ENCODE measurements around the gene MAGI2.

MAGI2 gene

DNA sequence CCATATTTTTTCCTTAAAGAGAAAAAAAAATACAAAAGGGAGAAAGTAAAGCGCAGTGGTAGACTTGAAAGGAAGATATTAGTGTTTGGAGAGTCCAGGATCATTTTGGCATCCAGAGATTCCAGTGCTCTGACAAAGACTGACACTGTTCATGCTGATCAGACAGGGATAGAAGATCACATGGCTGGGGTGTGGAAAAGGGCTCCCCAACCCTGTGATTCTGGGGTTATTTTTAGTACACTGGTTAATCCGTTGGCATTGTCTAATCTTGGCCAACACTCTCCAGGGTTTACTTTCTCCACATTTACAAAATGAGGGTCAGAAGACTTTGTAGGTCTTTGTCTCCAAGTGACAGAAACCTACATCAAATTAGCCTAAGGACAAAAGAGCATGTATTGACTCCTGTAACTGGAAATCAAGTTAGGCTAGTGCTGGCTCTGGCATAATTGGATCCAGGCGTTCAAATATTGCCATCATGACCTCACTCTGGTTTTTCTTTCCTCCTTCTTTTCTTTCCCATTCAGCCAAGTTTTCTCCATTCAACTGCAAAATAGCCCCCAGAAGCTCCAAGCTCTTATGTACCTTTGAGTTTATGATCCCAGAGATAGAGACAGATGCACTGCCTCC is 1473.3 kb downstream of the MAGI2 start:
- Histone ChIP-seq H3K9me3 (ENCODE audit: control insufficient read depth, low read length) (no peaks in the 10 kb centered on the region), H3K36me3 (ENCODE audit: control insufficient read depth, insufficient read depth, low read length, severe bottlenecking) (no peaks in the 10 kb centered on the region), H3K9ac (ENCODE audit: low read length) (no peak overlapping the region), H3K27me3 (replicated peaks; ENCODE audit: control insufficient read depth, insufficient read depth, low read length) (no peaks in the 10 kb centered on the region), H3K4me1 (ENCODE audit: control insufficient read depth, insufficient read depth, low read length) (no peaks in the 10 kb centered on the region), H3K4me3 (ENCODE audit: low read length) (no peak overlapping the region)
- DNase-seq (ENCODE audit: low read depth): no peak

DNA sequence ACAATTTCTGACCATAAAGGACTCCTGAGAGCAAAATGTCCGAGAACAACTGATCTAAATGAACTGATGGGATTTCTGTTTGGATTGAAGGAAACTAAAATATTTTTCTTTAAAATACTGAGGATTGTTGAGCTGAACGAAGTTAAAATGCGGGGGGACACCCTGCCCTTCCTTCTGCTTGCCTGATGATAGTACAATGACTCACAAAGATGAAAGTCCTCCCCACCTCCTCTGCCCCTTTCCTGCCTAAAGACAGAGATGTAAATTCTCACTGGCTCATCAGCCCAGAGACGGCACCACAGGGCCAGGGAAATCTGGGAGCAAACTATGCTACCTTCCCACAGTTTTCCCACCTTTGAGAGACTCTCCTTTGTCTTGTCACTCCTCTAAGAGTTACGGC is 1474.2 kb downstream of the MAGI2 start:
- Histone ChIP-seq H3K27me3 (replicated peaks; ENCODE audit: control insufficient read depth, insufficient read depth, low read length) (no peaks in the 10 kb centered on the region), H3K9ac (ENCODE audit: low read length) (no peak overlapping the region), H3K36me3 (ENCODE audit: control insufficient read depth, insufficient read depth, low read length, severe bottlenecking) (no peaks in the 10 kb centered on the region), H3K9me3 (ENCODE audit: control insufficient read depth, low read length) (no peaks in the 10 kb centered on the region), H3K4me1 (ENCODE audit: control insufficient read depth, insufficient read depth, low read length) (no peaks in the 10 kb centered on the region), H3K4me3 (ENCODE audit: low read length) (no peak overlapping the region)
- DNase-seq (ENCODE audit: low read depth): no peak

DNA sequence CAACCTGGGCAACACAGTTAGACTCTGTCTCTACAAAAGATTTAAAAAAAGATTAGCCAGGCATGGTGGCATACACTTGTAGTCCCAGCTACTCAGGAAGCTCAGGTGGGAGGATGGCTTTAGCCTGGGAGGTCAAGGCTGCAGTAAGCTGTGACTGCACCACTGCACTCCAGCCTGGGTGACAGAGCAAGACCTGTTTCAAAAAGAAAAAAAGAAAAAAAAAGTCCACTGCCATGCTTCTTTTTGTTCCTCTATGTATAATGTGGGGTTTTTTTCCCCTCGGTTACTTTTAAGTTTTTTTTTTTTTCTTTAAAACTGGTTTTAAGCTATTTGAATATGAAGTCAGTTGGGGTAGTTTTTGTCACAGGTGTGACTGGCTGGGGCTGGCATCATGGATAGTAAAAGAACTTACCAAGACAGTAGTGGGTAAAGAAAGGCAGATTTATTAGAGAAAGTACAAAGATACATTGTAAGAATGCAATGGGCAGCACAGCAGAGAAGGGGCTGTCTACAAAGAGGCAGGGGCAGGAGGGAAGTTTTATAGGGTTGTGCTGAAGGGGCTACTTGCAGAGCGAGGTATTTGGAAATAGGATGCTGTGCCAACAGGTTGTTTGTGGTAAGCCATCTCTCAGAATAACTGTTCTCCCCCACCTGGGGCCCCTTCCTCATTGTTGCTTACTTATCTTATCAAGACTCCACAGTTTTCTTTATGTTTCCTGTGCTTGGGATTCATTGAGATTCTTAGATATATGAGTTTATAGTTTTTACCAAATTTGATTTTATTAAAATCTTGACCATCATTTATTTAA is 1477.6 kb downstream of the MAGI2 start:
- H3K36me3 ChIP-seq (ENCODE audit: control insufficient read depth, insufficient read depth, low read length, severe bottlenecking): no peaks in the 10 kb centered on the region
- no peak overlapping the region for H3K9ac ChIP-seq (ENCODE audit: low read length)
- DNase-seq (ENCODE audit: low read depth): no peak
- no peak overlapping the region for H3K4me3 ChIP-seq (ENCODE audit: low read length)
- no peaks in the 10 kb centered on the region for H3K9me3 ChIP-seq (ENCODE audit: control insufficient read depth, low read length)
- H3K4me1 ChIP-seq (ENCODE audit: control insufficient read depth, insufficient read depth, low read length): no peaks in the 10 kb centered on the region
- no peaks in the 10 kb centered on the region for H3K27me3 ChIP-seq (replicated peaks; ENCODE audit: control insufficient read depth, insufficient read depth, low read length)

DNA sequence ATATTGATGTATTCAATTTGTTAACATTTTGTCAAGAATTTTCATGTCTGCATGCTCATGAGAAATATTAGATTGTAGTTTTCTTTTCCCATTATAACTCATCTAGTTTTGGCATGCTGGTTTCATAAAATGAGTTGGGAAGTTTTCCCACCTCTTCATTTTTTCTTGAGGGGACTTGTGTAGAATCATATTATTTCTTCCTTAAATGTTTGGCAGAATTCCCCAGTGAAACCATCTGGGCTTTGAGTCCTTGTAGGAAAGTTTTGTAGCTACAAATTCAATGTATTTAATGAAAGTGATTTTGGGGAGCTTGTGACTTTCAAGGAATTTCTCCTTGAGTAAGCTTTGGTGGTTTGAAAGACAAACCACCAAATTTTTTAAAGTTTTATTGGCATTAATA is 1481.7 kb downstream of the MAGI2 start:
- DNase-seq (ENCODE audit: low read depth): no peak
- no peaks in the 10 kb centered on the region for H3K36me3 ChIP-seq (ENCODE audit: control insufficient read depth, insufficient read depth, low read length, severe bottlenecking)
- no peaks in the 10 kb centered on the region for H3K27me3 ChIP-seq (replicated peaks; ENCODE audit: control insufficient read depth, insufficient read depth, low read length)
- no peaks in the 10 kb centered on the region for H3K9me3 ChIP-seq (ENCODE audit: control insufficient read depth, low read length)
- no peak overlapping the region for H3K4me3 ChIP-seq (ENCODE audit: low read length)
- H3K9ac ChIP-seq (ENCODE audit: low read length): no peak overlapping the region
- peaks cover 6% of the 10 kb centered on the region for H3K4me1 ChIP-seq (ENCODE audit: control insufficient read depth, insufficient read depth, low read length)

DNA sequence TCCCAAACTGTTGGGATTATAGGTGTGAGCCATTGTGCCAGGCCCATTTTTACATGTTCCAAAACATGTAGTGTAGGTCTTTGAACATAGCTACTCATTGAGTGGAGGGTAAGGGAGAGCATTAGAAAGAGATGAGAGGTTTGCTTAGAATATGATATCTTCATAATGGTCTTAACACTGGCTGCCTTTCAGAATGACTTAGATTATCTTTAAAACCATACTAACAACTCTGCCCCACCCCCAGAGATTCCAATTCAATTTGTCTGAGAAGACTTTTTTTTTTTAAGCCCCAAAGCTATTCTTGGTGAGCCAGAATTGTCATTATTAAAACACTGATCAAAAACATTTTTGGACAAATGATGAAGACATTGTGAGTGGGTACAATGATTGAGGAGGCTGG is 1486.0 kb downstream of the MAGI2 start:
- DNase-seq (ENCODE audit: low read depth): no peak
- Histone ChIP-seq H3K4me3 (ENCODE audit: low read length) (no peak overlapping the region), H3K27me3 (replicated peaks; ENCODE audit: control insufficient read depth, insufficient read depth, low read length) (no peaks in the 10 kb centered on the region), H3K9me3 (ENCODE audit: control insufficient read depth, low read length) (no peaks in the 10 kb centered on the region), H3K9ac (ENCODE audit: low read length) (no peak overlapping the region), H3K36me3 (ENCODE audit: control insufficient read depth, insufficient read depth, low read length, severe bottlenecking) (no peaks in the 10 kb centered on the region), H3K4me1 (ENCODE audit: control insufficient read depth, insufficient read depth, low read length) (peaks cover 6% of the 10 kb centered on the region)

Data from adipocyte (in vitro differentiated cells).